ENCODE results near the gene FHIP2A. TPM values are rescaled to one million over a fixed set of nuclear protein-coding genes. Genes with fewer than 3 reads are reported as not detected.
"Not testable (repeated sequence)": the region's sequence is repeated elsewhere in the genome, so short reads cannot be mapped to it uniquely, and the experiment has no call there.

Gene FHIP2A
- total RNA-seq, 2 experiments from 2014 or later: 26.4 to 29.7 TPM

DNA sequence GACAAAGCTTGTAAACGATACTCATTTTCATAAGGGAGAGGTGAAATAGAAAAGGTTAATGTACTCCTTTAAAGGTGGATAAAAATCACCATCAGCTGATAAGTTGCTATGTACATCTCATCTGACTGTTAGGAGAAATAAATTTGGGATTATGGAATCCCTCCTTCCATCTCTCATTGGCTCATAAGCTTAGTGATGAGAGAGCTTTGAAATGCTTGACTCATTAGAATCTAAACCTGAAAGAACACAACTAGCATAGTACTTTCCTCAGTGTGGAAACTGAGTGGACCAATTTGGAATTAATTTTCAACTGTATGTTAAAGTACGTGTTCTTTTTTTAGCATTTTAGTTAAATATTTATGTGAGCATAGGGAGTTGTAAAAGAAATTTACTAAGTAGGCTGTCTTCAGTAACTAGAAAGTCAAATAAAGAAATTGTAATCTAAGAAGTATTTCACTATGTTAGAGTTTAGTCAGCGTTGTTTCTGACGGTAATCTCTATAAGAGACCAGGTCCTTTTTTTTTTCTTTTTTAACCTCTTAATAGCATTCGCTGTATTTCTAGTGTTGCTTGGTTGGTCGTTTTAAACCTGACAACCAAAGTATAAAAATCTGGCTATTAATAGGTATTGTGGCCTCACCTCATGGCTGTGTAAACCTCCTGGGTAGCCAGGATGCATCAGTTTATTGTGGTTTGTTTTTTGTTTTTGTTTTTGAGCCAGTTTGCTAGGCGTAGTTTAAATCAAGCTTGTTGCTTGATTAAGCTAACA, 34.4 kb downstream of the FHIP2A start:
- H3K27ac Mint-ChIP-seq: no peak overlapping the region
- POLR2A ChIA-PET: no interaction called here
- H3K4me3 Mint-ChIP-seq: no peak overlapping the region
- no peaks in the 10 kb centered on the region for H3K4me1 Mint-ChIP-seq
- peaks cover 17% of the 10 kb centered on the region for H3K36me3 Mint-ChIP-seq
- no peaks in the 10 kb centered on the region for H3K9me3 Mint-ChIP-seq
- no peak for ATAC-seq (ENCODE audit: low read depth)
- DNase-seq: no peak
- no peaks in the 10 kb centered on the region for H3K27me3 Mint-ChIP-seq

DNA sequence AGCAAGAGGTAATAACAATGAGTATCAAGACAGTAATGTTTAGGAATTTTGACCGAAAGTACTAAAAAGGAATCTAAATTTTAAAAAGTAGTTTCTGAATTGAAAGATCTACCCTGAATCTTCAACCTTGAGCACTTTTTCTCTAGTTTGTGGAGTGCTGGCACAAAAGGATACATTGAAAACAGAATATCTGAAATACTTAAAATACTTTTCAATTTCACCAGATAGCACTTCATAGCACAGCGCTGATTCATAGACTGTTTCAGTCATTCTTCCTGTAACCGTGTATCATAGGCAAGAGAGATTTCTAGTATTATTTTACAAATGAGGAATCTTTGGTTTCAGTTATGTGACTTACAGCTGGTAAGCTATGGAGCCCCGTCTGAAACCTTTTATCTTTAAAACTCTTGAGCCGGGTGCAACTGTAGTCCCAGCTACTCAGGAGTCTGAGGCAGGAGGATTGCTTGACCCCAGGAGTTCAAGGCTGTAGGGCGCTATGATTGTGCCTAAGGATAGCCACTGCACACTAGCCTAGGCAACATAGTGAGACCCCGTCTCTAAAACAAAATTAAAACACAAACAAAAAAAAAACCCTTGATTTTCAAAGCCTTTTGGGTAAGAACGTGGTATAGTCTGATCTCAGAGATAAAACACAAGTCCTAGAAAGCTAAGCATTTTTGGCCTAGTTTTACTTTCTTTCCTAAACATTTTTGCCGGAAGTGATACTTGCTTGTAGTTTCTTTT, 35.1 kb downstream of the FHIP2A start:
- H3K4me3 Mint-ChIP-seq: no peak overlapping the region
- POLR2A ChIA-PET: interaction anchor here (0.7 kb wide), 1 partner anchor 72 kb away, joined by 3 read pairs; no protein-coding TSS in a partner anchor

DNA sequence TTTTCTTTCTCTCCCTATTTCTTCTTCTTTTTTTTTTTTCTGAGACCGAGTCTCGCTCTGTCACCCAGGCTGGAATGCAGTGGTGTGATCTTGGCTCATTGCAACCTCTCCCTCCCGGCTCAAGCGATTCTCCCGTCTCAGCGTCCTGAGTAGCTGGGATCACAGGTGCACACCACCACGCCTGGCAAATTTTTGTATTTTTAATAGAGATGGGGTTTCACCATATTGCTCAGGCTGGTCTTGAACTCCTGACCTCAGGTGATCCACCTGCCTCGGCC, 35.6 kb downstream of the FHIP2A start:
- H3K27me3 Mint-ChIP-seq; ATAC-seq (ENCODE audit: low read depth); H3K27ac Mint-ChIP-seq; DNase-seq; H3K9me3 Mint-ChIP-seq; H3K4me1 Mint-ChIP-seq; H3K4me3 Mint-ChIP-seq: not testable (repeated sequence)
- POLR2A ChIA-PET: interaction anchor here (0.7 kb wide), 1 partner anchor 72 kb away, joined by 3 read pairs; no protein-coding TSS in a partner anchor
- peaks cover 12% of the 10 kb centered on the region for H3K36me3 Mint-ChIP-seq

More for the DNA sequence above, 35.1 kb downstream of the FHIP2A start:
- H3K27ac Mint-ChIP-seq: no peak overlapping the region
- no peak for ATAC-seq (ENCODE audit: low read depth)
- H3K36me3 Mint-ChIP-seq: peaks cover 12% of the 10 kb centered on the region
- H3K9me3 Mint-ChIP-seq: no peaks in the 10 kb centered on the region
- no peaks in the 10 kb centered on the region for H3K27me3 Mint-ChIP-seq
- H3K4me1 Mint-ChIP-seq: no peaks in the 10 kb centered on the region
- DNase-seq: no peak

DNA sequence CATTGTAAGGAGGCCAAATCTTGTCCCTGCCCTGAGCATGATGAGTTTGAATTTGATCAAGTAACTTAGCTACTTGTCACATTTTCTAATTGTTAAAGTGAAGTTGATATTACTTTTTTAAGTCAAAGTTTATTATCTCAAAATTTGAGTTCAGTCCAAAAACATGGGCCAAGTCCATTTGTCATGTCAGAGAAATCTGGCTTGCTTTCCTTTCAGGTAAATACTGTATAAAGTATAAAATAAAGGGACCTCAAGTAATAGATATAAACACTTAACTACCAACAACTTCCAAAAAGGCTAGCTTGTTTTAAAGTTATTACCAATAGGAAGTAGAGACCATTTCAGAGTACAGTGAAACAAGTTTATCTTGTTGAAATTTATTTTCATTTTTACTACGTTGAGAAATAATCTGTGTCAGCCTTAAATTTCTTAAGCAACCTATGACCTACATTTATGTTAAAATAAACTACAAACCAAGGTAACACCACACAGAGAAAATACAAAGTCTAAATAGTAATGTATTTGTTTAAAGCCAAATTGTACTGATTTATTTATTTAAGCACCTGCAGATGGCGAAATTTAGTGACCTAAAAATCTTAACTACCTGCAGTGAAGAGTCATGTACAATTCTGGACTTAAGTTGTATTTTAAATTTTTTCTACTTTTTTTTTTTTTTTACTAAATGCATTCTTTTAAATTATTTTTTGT, 36.5 kb downstream of the FHIP2A start:
- no peaks in the 10 kb centered on the region for H3K9me3 Mint-ChIP-seq
- POLR2A ChIA-PET: no interaction called here
- H3K4me3 Mint-ChIP-seq: no peak overlapping the region
- H3K27me3 Mint-ChIP-seq: no peaks in the 10 kb centered on the region
- no peak overlapping the region for H3K27ac Mint-ChIP-seq
- peaks cover 10% of the 10 kb centered on the region for H3K36me3 Mint-ChIP-seq
- DNase-seq (no peak), ATAC-seq (ENCODE audit: low read depth) (no peak)
- no peaks in the 10 kb centered on the region for H3K4me1 Mint-ChIP-seq

DNA sequence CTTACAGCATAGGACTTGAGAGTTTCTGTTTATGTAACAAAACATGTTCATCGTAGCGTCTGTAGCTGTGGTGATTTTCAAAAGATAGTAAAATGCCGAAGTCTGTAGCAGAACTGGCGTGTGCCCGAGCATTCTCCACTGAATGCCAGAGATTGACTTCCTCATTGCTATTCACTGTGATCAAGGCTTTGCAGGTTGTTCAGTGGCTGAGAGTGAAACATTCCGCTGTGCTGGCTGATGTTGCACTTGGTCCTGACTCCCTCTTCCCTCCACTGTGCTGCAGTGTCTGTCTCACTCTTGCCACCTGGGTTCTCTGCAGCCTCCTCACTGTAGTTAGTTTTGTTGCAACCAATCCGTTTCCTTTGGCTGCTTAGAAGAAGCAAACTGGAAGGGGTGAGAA, 37.6 kb downstream of the FHIP2A start:
- Mint-ChIP-seq H3K36me3 (peaks cover 12% of the 10 kb centered on the region), H3K27ac (no peak overlapping the region), H3K4me1 (no peaks in the 10 kb centered on the region), H3K9me3 (no peaks in the 10 kb centered on the region), H3K4me3 (no peak overlapping the region), H3K27me3 (no peaks in the 10 kb centered on the region)
- ATAC-seq (ENCODE audit: low read depth): no peak
- no peak for DNase-seq
- POLR2A ChIA-PET: no interaction called here

DNA sequence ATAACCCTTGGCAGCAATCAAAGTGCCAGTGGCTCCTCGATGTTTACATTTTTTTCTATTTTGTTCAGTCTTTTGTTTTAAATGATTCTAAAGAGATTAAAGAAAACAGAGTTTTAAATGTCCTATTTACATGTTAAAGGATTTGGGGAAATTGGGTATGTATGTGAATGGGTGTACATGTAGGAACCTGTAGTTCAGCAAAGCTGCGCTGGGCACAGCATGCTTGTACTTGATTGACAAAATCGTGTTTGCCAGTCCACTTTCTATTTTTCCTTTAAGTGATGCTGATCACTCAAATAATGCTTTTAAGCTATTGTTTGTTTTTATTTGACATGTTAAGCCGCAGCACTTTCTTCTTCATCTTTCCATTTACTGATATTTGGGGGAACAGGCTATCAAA, 40.9 kb downstream of the FHIP2A start:
- peaks cover 15% of the 10 kb centered on the region for H3K36me3 Mint-ChIP-seq
- no peak overlapping the region for H3K27ac Mint-ChIP-seq

DNA sequence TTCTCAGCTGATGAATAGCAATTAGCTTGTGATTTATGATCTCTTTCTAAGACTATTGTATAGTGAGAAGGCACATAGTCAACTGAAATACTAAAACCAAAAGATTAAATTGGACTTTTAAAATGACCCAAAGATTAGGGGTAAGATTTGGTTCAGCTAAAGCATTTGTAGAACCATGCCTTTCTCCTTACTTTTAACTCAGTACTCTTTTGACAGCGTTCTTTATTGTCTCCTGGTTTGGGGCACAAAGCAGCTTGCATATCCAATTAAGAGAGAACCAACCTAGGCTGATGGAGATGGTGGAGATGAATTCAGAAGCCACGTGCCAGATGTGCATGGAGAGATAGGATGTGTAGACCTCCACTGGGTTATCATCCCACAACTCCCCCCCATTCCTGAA, 45.8 kb downstream of the FHIP2A start:
- H3K4me3 Mint-ChIP-seq: no peak overlapping the region
- DNase-seq: no peak
- no peak overlapping the region for H3K27ac Mint-ChIP-seq
- H3K36me3 Mint-ChIP-seq: peaks cover 10% of the 10 kb centered on the region
- H3K27me3 Mint-ChIP-seq: peaks cover 3% of the 10 kb centered on the region
- H3K4me1 Mint-ChIP-seq: no peaks in the 10 kb centered on the region
- POLR2A ChIA-PET: no interaction called here
- H3K9me3 Mint-ChIP-seq: no peaks in the 10 kb centered on the region
- ATAC-seq (ENCODE audit: low read depth): no peak

More for the DNA sequence above, 40.9 kb downstream of the FHIP2A start:
- POLR2A ChIA-PET: no interaction called here
- H3K4me3 Mint-ChIP-seq: no peak overlapping the region
- H3K9me3 Mint-ChIP-seq: no peaks in the 10 kb centered on the region
- H3K27me3 Mint-ChIP-seq: no peaks in the 10 kb centered on the region
- DNase-seq: no peak
- H3K4me1 Mint-ChIP-seq: no peaks in the 10 kb centered on the region
- ATAC-seq (ENCODE audit: low read depth): no peak

DNA sequence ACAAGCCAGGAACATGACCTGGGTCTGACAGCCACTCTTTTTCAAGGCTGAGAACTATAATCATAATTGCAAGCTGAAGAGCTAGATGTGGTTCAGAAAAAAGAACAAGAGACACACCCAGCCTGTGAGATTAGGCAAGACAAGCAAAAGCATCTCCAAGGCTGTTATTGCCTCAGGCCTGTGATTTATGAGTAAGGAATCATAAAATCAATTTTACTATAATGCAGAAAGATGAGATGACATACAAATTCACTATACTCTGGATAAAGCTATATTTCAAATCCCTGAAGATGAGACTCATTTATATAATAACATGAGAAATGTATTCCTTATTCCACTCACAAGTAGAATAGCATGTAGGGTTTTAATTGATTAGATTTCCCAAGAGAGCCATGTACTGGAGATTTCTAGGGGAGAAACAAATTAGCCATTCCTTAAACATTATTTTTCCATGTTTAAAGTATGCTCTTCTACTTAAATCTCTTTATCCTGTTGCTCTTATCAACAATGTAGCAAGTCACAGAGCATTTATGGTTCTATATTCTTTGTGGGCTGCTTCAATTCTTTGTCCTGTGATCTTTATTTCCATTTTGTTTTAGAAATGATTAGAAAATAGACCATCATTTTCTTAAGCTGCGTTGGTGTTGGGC, 47.4 kb downstream of the FHIP2A start:
- H3K27ac Mint-ChIP-seq: no peak overlapping the region
- no peaks in the 10 kb centered on the region for H3K9me3 Mint-ChIP-seq
- POLR2A ChIA-PET: no interaction called here
- no peak overlapping the region for H3K4me3 Mint-ChIP-seq
- ATAC-seq (ENCODE audit: low read depth) (no peak), DNase-seq (no peak)
- peaks cover 18% of the 10 kb centered on the region for H3K27me3 Mint-ChIP-seq
- peaks cover 8% of the 10 kb centered on the region for H3K36me3 Mint-ChIP-seq
- no peaks in the 10 kb centered on the region for H3K4me1 Mint-ChIP-seq

DNA sequence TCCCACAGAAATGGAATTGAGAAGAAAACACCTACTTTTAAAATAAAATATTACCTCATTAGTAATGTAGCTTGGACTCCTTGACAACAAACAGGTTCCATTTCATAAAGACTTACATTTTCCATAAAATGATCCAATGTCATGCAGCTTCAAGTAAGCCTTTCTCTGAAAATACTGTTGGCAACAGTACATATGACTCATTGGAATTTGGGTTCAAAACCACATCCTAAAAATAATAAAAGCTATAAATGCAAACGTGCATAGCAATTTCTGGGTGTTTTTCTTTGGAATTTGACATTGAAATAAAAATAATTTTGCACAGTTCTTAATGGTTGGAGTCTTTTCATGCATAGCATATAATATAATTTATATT, 47.9 kb downstream of the FHIP2A start:
- POLR2A ChIA-PET: no interaction called here
- DNase-seq (no peak), ATAC-seq (ENCODE audit: low read depth) (no peak)
- no peak overlapping the region for H3K4me3 Mint-ChIP-seq
- H3K9me3 Mint-ChIP-seq: no peaks in the 10 kb centered on the region
- peaks cover 23% of the 10 kb centered on the region for H3K27me3 Mint-ChIP-seq
- H3K36me3 Mint-ChIP-seq: peaks cover 5% of the 10 kb centered on the region
- H3K4me1 Mint-ChIP-seq: no peaks in the 10 kb centered on the region
- no peak overlapping the region for H3K27ac Mint-ChIP-seq

DNA sequence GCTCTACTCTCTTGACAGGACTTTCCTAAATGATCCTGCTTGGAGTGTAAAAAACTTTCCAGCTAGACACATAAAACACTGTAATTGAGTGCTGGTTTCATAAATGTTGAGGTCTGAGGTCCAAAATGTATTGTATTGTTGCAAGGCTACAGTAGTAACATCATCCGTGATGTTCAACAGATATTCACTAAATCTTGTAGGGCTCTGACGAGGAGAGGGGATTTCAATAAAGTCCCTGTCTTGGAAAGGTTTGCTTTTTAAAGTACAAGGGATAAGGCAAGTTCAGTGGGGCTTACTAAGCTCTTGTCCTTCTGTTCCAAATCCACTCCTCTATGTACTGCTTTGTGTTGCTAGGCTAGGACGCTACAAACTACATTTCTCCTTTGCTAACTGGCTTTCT, 48.9 kb downstream of the FHIP2A start:
- Mint-ChIP-seq H3K27ac (no peak overlapping the region), H3K9me3 (no peaks in the 10 kb centered on the region), H3K27me3 (peaks cover 33% of the 10 kb centered on the region), H3K36me3 (peaks cover 3% of the 10 kb centered on the region), H3K4me3 (no peak overlapping the region), H3K4me1 (peaks cover 3% of the 10 kb centered on the region)
- ATAC-seq (ENCODE audit: low read depth) (no peak), DNase-seq (no peak)
- POLR2A ChIA-PET: no interaction called here

DNA sequence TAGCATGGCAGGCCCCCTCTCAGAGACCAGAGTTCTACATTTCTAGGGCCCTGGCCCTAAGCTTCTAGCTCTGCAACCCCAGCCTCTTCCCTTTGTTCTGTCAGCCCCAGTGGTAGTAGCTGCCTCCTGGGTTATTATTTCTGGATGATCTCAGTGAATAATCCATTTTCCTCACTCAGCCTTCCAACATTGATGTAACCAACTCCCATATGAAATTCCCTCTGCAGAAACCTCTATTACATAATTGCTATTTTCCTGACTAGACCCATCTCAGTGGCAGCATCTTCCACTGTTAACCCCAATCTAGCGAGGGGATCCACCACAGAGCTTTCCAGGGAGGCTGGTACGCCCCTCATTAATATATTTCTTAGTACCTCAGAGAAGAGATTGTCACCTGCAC, 49.8 kb downstream of the FHIP2A start:
- POLR2A ChIA-PET: no interaction called here
- Mint-ChIP-seq H3K27ac (no peak overlapping the region), H3K36me3 (no peaks in the 10 kb centered on the region), H3K27me3 (peaks cover 40% of the 10 kb centered on the region), H3K4me1 (peaks cover 5% of the 10 kb centered on the region), H3K4me3 (no peak overlapping the region), H3K9me3 (no peaks in the 10 kb centered on the region)
- no peak for ATAC-seq (ENCODE audit: low read depth)
- DNase-seq: no peak
